ENCODE measurements around the gene ZNF14. TPM values are rescaled to one million over a fixed set of nuclear protein-coding genes. Genes with fewer than 3 reads are reported as not detected.
"Not testable (repeated sequence)": the region's sequence is repeated elsewhere in the genome, so short reads cannot be mapped to it uniquely, and the experiment has no call there.

Gene ZNF14
- total and polyA plus RNA-seq, 12 donors: 2.7 to 8.5 (median 4.2) TPM

DNA sequence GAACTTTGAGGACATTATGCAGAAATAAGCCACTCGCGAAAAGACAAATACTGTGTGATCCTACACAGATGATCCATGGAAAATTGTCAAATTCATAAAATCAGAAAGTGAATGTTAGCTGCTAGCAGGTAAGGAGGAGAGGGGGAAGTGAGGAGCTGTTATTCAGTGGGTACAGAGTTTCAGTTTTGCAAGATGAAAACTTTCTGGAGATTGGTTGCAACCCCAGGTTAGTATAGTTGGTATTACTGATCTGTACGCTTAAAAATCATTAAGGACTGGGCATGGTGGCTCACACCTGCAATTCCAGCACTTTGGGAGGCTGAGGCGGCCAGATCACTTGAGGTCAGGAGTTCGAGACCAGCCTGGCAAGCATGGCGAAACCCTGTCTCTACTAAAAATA, 46.3 kb downstream of the ZNF14 start:
- Histone ChIP-seq H3K9me3 (replicated peaks in 1 of 3) (peaks cover 0 to 8% (median 0%) of the 10 kb centered on the region in 3 donors), H3K36me3 (replicated peaks in 1 of 2) (no peaks in the 10 kb centered on the region)
- intact Hi-C loops (cut with DNase I): no loop called here

GRCh38 chr19:19686119-19686518, 46.8 kb downstream of the ZNF14 start:
- peak in 1 of 7 donors; percentile 44 for DNase-seq
- H3K9me3 ChIP-seq (replicated peaks in 1 of 3); H3K27me3 ChIP-seq; H3K4me1 ChIP-seq (replicated peaks in 1 of 2); H3K36me3 ChIP-seq (replicated peaks in 1 of 2); H3K27ac ChIP-seq; intact Hi-C loops (cut with DNase I); H3K4me3 ChIP-seq: not testable (repeated sequence)
- WGBS, 4 donors: 94 to 98% (median 96%) methylated on average over 15 of the region's 15 CpGs

More for the DNA sequence above, 46.3 kb downstream of the ZNF14 start:
- Histone ChIP-seq H3K4me3 (no peak overlapping the region), H3K4me1 (replicated peaks in 1 of 2) (no peaks in the 10 kb centered on the region), H3K27ac (no peak overlapping the region), H3K27me3 (no peaks in the 10 kb centered on the region)
- WGBS, 4 donors: 91 to 98% (median 96%) methylated on average over 6 of the region's 6 CpGs
- no peak for DNase-seq
- TF ChIP-seq POLR2A (IDR thresholded peaks at IDR 0.05): no peak
- TF ChIP-seq, protein P1, sequence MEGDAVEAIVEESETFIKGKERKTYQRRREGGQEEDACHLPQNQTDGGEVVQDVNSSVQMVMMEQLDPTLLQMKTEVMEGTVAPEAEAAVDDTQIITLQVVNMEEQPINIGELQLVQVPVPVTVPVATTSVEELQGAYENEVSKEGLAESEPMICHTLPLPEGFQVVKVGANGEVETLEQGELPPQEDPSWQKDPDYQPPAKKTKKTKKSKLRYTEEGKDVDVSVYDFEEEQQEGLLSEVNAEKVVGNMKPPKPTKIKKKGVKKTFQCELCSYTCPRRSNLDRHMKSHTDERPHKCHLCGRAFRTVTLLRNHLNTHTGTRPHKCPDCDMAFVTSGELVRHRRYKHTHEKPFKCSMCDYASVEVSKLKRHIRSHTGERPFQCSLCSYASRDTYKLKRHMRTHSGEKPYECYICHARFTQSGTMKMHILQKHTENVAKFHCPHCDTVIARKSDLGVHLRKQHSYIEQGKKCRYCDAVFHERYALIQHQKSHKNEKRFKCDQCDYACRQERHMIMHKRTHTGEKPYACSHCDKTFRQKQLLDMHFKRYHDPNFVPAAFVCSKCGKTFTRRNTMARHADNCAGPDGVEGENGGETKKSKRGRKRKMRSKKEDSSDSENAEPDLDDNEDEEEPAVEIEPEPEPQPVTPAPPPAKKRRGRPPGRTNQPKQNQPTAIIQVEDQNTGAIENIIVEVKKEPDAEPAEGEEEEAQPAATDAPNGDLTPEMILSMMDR (IDR thresholded peaks at IDR 0.05): no peak

DNA sequence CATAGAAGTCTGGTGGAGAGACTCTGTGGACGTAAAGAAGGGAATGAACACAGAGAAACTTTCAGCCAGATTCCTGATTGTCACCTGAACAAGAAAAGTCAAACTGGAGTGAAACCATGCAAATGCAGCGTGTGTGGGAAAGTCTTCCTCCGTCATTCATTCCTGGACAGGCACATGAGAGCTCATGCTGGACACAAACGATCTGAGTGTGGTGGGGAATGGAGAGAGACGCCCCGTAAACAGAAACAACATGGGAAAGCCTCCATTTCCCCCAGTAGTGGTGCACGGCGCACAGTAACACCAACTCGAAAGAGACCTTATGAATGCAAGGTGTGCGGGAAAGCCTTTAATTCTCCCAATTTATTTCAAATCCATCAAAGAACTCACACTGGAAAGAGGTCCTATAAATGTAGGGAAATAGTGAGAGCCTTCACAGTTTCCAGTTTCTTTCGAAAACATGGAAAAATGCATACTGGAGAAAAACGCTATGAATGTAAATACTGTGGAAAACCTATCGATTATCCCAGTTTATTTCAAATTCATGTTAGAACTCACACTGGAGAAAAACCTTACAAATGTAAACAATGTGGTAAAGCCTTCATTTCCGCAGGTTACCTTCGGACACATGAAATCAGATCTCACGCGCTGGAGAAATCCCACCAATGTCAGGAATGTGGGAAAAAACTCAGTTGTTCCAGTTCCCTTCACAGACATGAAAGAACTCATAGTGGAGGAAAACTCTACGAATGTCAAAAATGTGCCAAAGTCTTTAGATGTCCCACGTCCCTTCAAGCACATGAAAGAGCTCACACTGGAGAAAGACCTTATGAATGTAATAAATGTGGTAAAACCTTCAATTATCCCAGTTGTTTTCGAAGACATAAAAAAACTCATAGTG, 53.5 kb downstream of the ZNF14 start:
- intact Hi-C loops (cut with DNase I): no loop called here
- peak in 1 of 7 donors; percentile 29 for DNase-seq
- TF ChIP-seq, protein P1 (IDR thresholded peaks at IDR 0.05): no peak
- TF ChIP-seq POLR2A (IDR thresholded peaks at IDR 0.05): no peak
- Histone ChIP-seq H3K9me3 (replicated peaks in 1 of 3) (no peaks in the 10 kb centered on the region), H3K36me3 (replicated peaks in 1 of 2) (peaks cover 0 to 35% of the 10 kb centered on the region in 2 donors), H3K4me3 (no peak overlapping the region), H3K27me3 (no peaks in the 10 kb centered on the region), H3K4me1 (replicated peaks in 1 of 2) (no peaks in the 10 kb centered on the region), H3K27ac (no peak overlapping the region)
- 97 to 98% (median 97%) methylated on average over 20 of the region's 20 CpGs for WGBS, 4 donors

DNA sequence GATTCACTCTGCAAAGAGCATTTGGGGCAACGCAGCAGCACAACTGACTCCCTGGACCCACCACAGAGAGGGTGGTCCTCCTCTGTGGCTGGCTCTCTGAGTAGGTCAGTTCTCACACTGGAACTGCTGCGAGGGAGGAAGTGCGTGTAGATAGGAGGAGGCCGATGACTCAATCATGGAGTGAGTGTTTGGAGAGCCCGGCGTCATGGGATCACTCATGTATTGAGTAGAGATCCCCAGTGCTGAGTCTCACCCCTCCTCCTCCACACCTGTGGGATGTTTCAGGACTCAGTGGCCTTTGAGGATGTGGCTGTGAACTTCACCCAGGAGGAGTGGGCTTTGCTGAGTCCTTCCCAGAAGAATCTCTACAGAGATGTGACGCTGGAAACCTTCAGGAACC, 55.3 kb downstream of the ZNF14 start:
- no peak overlapping the region for H3K4me3 ChIP-seq
- H3K36me3 ChIP-seq (replicated peaks in 1 of 2): peaks cover 0 to 35% of the 10 kb centered on the region in 2 donors
- WGBS, 4 donors: 93 to 98% (median 97%) methylated on average over 6 to 7 of the region's 7 CpGs
- peak in 1 of 7 donors; percentile 29 for DNase-seq
- intact Hi-C loops (cut with DNase I): no loop called here
- no peaks in the 10 kb centered on the region for H3K27me3 ChIP-seq
- no peaks in the 10 kb centered on the region for H3K9me3 ChIP-seq (replicated peaks in 1 of 3)
- H3K27ac ChIP-seq: no peak overlapping the region
- TF ChIP-seq, protein P1 (IDR thresholded peaks at IDR 0.05): no peak
- H3K4me1 ChIP-seq (replicated peaks in 1 of 2): no peaks in the 10 kb centered on the region

All from adrenal gland (tissue), 12 donors.